Hematopoietic multipotent progenitor cell treated with erythropoietin and hydrocortisone succinate and interleukin-3 and kit ligand, for 8 days (in vitro differentiated cells): ENCODE data around the gene ATP5ME.
"Not testable (repeated sequence)": the region's sequence is repeated elsewhere in the genome, so short reads cannot be mapped to it uniquely, and the experiment has no call there.

Experiments
- DNase-seq: peaks from one replicate; pipeline ENCODE4 v3.0.0-alpha.2; 2015

The ATP5ME gene

GRCh38 chr4:674172-675035 is at the start of gene ATP5ME, which contains the start of gene MYL5:
Gene ATP5ME, minus strand, starts transcription at chr4:674276. Its CDS starts 29 bp downstream, at chr4:674247.
Gene MYL5, plus strand, starts transcription at chr4:674542. Its CDS starts 3,485 bp downstream, at chr4:678027.
- peak; percentile 97 for DNase-seq

- DNase-seq, result no peak
Measured at GRCh38 chr4:722851-723360, 48.8 kb upstream of the ATP5ME start.

- no peak for DNase-seq
Measured at GRCh38 chr4:722169-722725, 48.2 kb upstream of the ATP5ME start.

- DNase-seq, result peak; percentile 42
Measured at GRCh38 chr4:721261-722168, 47.4 kb upstream of the ATP5ME start.

GRCh38 chr4:720111-720860 is 46.2 kb upstream of the ATP5ME start:
- DNase-seq, result no peak

GRCh38 chr4:718460-718859 is 44.4 kb upstream of the ATP5ME start:
- DNase-seq, result no peak

- no peak for DNase-seq
Measured at GRCh38 chr4:717601-718320, 43.7 kb upstream of the ATP5ME start.

- DNase-seq, result no peak
Measured at GRCh38 chr4:714087-714486, 40.0 kb upstream of the ATP5ME start.

- no peak for DNase-seq
Measured at GRCh38 chr4:712916-713632, 39.0 kb upstream of the ATP5ME start.

GRCh38 chr4:712093-712492 is 38.0 kb upstream of the ATP5ME start:
- DNase-seq, result no peak

GRCh38 chr4:710916-711315 is 36.8 kb upstream of the ATP5ME start:
- DNase-seq, result no peak

- DNase-seq, result no peak
Measured at GRCh38 chr4:710116-710515, 36.0 kb upstream of the ATP5ME start.

- DNase-seq, result no peak
Measured at GRCh38 chr4:709348-709747, 35.3 kb upstream of the ATP5ME start.

GRCh38 chr4:708631-708933 is 34.5 kb upstream of the ATP5ME start:
- DNase-seq, result no peak

- DNase-seq, result no peak
Measured at GRCh38 chr4:707929-708630, 34.0 kb upstream of the ATP5ME start.

GRCh38 chr4:706834-707598 is 32.9 kb upstream of the ATP5ME start:
- DNase-seq, result no peak

- DNase-seq, result not testable (repeated sequence)
Measured at GRCh38 chr4:706083-706633, 32.1 kb upstream of the ATP5ME start.

- DNase-seq, result peak; percentile 91
Measured at GRCh38 chr4:705278-706082, 31.4 kb upstream of the ATP5ME start, which contains the start of gene PCGF3. Gene PCGF3, plus strand, starts transcription at chr4:705832. Its CDS starts 27,849 bp downstream, at chr4:733681.

GRCh38 chr4:704971-705277 is 30.8 kb upstream of the ATP5ME start:
- DNase-seq, result no peak
